SU-DHL-6 (cell line): ENCODE measurements around the gene NCOA3.
A peak's percentile ranks its signal among the peaks of the same experiment; 100 is the strongest.

Experiments
- H2AFZ ChIP-seq: fragments of 200-600 bp; sonication (generic); 2 replicates; pipeline ENCODE4 v1.6.1; 2014; ENCODE audit warnings: low read depth, mild to moderate bottlenecking, moderate library complexity, mixed read lengths, antibody characterized with exemption, low read length; ENCODE audit not compliant: severe bottlenecking
- H3F3A ChIP-seq: fragments of 200-600 bp; shearing (Covaris generic); 2 replicates; pipeline ENCODE4 v1.6.0; 2016; ENCODE audit warnings: antibody characterized with exemption, mild to moderate bottlenecking; ENCODE audit not compliant: insufficient read depth
- H3K27ac ChIP-seq: fragments of 200-600 bp; sonication (generic); 2 replicates; pipeline ENCODE4 v1.5.1; 2016; ENCODE audit warnings: low read depth, mild to moderate bottlenecking, low read length, moderate library complexity, mixed read lengths
- H3K27me3 ChIP-seq: fragments of 200-600 bp; sonication (generic), shearing (Covaris generic); 2 replicates; pipeline ENCODE4 v1.6.0; 2014; ENCODE audit warnings: mild to moderate bottlenecking, low read length
- H3K36me3 ChIP-seq: fragments of 200-600 bp; sonication (generic); 2 replicates; pipeline ENCODE4 v1.6.1; 2014; ENCODE audit warnings: mild to moderate bottlenecking, low read length, mixed read lengths
- H3K4me2 ChIP-seq: fragments of 300-600, 200-600 bp; shearing (Covaris generic), sonication (generic); 2 replicates; pipeline ENCODE4 v1.6.0; 2014; ENCODE audit warnings: low read length, low read depth, mild to moderate bottlenecking; ENCODE audit not compliant: poor library complexity, severe bottlenecking
- H3K4me3 ChIP-seq: fragments of 200-600 bp; sonication (generic); 2 replicates; pipeline ENCODE4 v1.5.1; 2014; ENCODE audit warnings: antibody characterized with exemption, low read length, mild to moderate bottlenecking, mixed read lengths; ENCODE audit not compliant: insufficient read depth, poor library complexity, severe bottlenecking
- H3K79me2 ChIP-seq: fragments of 200-600 bp; sonication (generic); 2 replicates; pipeline ENCODE4 v1.6.1; 2014; ENCODE audit warnings: mild to moderate bottlenecking, low read length, moderate library complexity; ENCODE audit not compliant: insufficient read depth
- H3K9ac ChIP-seq: fragments of 200-600 bp; sonication (generic); 2 replicates; pipeline ENCODE4 v1.7.0; 2014; ENCODE audit warnings: mild to moderate bottlenecking, low read length
- H3K9me2 ChIP-seq: fragments of 200-600 bp; sonication (generic); replicated peaks from 2 replicates; pipeline ENCODE4 v1.6.1; 2014; ENCODE audit warnings: low read length; ENCODE audit not compliant: insufficient read depth
- H3K9me3 ChIP-seq: fragments of 200-600 bp; sonication (generic); 2 replicates; pipeline ENCODE4 v1.6.1; 2014; ENCODE audit warnings: low read length, mixed read lengths; ENCODE audit not compliant: insufficient read depth
- H4K20me1 ChIP-seq: fragments of 200-600 bp; sonication (generic); 2 replicates; pipeline ENCODE4 v1.6.1; 2014; ENCODE audit warnings: low read depth, mild to moderate bottlenecking, antibody characterized with exemption, low read length, moderate library complexity, mixed read lengths
- CTCF ChIP-seq: fragments of 200-600 bp; sonication (generic); IDR thresholded peaks from one replicate; pipeline ENCODE4 v1.5.1; 2017; ENCODE audit warnings: antibody characterized with exemption, mild to moderate bottlenecking, low read length, moderate library complexity; ENCODE audit not compliant: insufficient read depth, poor library complexity, severe bottlenecking
- EZH2phosphoT487 ChIP-seq: fragments of 200-600 bp; sonication (generic), shearing (Covaris generic); conservative IDR thresholded peaks from 2 replicates; pipeline ENCODE4 v1.6.1; 2018; ENCODE audit warnings: mild to moderate bottlenecking, antibody characterized with exemption, low read length, moderate library complexity, mixed read lengths

The NCOA3 gene

GRCh38 chr20:47509685-47510084 is 8.0 kb downstream of the NCOA3 start:
- Histone ChIP-seq H3K27me3 (no peaks in the 10 kb centered on the region), H2AFZ (no peak overlapping the region), H3K36me3 (peaks cover 3% of the 10 kb centered on the region), H3F3A (peaks cover 82% of the 10 kb centered on the region), H3K4me3 (peak overlapping the region; percentile 96), H3K9me2 (no peaks in the 10 kb centered on the region), H4K20me1 (peaks cover 17% of the 10 kb centered on the region), H3K4me2 (peak overlapping the region; percentile 97), H3K27ac (peak overlapping the region; percentile 93), H3K79me2 (peaks cover 100% of the 10 kb centered on the region), H3K9ac (peak overlapping the region; percentile 57), H3K9me3 (no peaks in the 10 kb centered on the region)
- no peak for TF ChIP-seq CTCF
- no peak for TF ChIP-seq EZH2phosphoT487

GRCh38 chr20:47515843-47516242 is 14.2 kb downstream of the NCOA3 start:
- peak overlapping the region; percentile 97 for H3K4me2 ChIP-seq
- H3K36me3 ChIP-seq: peaks cover 28% of the 10 kb centered on the region
- TF ChIP-seq CTCF (no peak), EZH2phosphoT487 (no peak)
- H2AFZ ChIP-seq: no peak overlapping the region
- H3K9me3 ChIP-seq: peaks cover 7% of the 10 kb centered on the region; the same call in 1 of the 2 replicates
- H3K27ac ChIP-seq: peak overlapping the region; percentile 93
- peaks cover 85% of the 10 kb centered on the region for H3F3A ChIP-seq
- no peaks in the 10 kb centered on the region for H3K9me2 ChIP-seq
- peaks cover 11% of the 10 kb centered on the region; the same call in 1 of the 2 replicates for H4K20me1 ChIP-seq
- no peaks in the 10 kb centered on the region for H3K27me3 ChIP-seq
- peak overlapping the region; percentile 7 for H3K4me3 ChIP-seq
- peak overlapping the region; percentile 18; the same call in 1 of the 2 replicates for H3K9ac ChIP-seq
- H3K79me2 ChIP-seq: peaks cover 100% of the 10 kb centered on the region

GRCh38 chr20:47521059-47521808 is 19.5 kb downstream of the NCOA3 start:
- Histone ChIP-seq H3K9me3 (peaks cover 14% of the 10 kb centered on the region; the same call in 1 of the 2 replicates), H3K27ac (peak overlapping the region; percentile 93), H3K4me2 (peak overlapping the region; percentile 67), H3K9ac (peak overlapping the region; percentile 37), H3K9me2 (no peaks in the 10 kb centered on the region), H3K4me3 (peak overlapping the region; percentile 31), H4K20me1 (peaks cover 14% of the 10 kb centered on the region; the same call in 1 of the 2 replicates), H3K36me3 (peaks cover 47% of the 10 kb centered on the region), H3F3A (peaks cover 77% of the 10 kb centered on the region), H2AFZ (no peak overlapping the region), H3K79me2 (peaks cover 85% of the 10 kb centered on the region), H3K27me3 (no peaks in the 10 kb centered on the region)
- peak; percentile 35 for TF ChIP-seq CTCF
- TF ChIP-seq EZH2phosphoT487: no peak
